Right atrium auricular region (tissue), 2 donors: Measurements from ENCODE around the gene VIPR1. TPM values are rescaled to one million over a fixed set of nuclear protein-coding genes. Genes with fewer than 3 reads are reported as not detected.

ENCODE experiments used
- DNase-seq: peaks from one replicate; pipeline ENCODE4 v3.0.0-alpha.2; 2019; ENCODE audit warnings: low spot score
- H3K27ac ChIP-seq, 2 donors: fragments of 200-600 bp; sonication (generic); 1 replicate in 1 of 2; 2 replicates in 1 of 2; pipeline ENCODE4 v1.5.1; 2016 to 2019
- H3K27me3 ChIP-seq, 2 donors: fragments of 200-600 bp; sonication (generic); one replicate each; pipeline versions ENCODE4 v1.5.1 to v1.6.0; 2017 to 2019
- H3K36me3 ChIP-seq: fragments of 200-600 bp; sonication (generic); one replicate; pipeline ENCODE4 v1.5.1; 2016
- H3K4me1 ChIP-seq, 2 donors: fragments of 200-600 bp; sonication (generic); one replicate each; pipeline versions ENCODE4 v1.5.1 to v1.6.0; 2017 to 2019
- H3K4me3 ChIP-seq, 2 donors: fragments of 200-600 bp; sonication (generic); 1 replicate in 1 of 2; 2 replicates in 1 of 2; pipeline ENCODE4 v1.5.1; 2017 to 2019; ENCODE audit warnings: mild to moderate bottlenecking in 1 of 2, moderate library complexity in 1 of 2
- H3K9me3 ChIP-seq, 2 donors: fragments of 200-600 bp; sonication (generic); one replicate each; pipeline ENCODE4 v1.5.1; 2019
- total RNA-seq, 2 donors: library from RNA; depleted of rRNA; stranded (reverse); fragments of >200 nt; gene quantifications; one replicate each; pipeline ENCODE4 v1.1.0, GENCODE V29; 2016
- TF ChIP-seq, protein P1 (sequence below), 2 donors: fragments of 200-600 bp; sonication (generic); IDR thresholded peaks; one replicate each; pipeline ENCODE4 v1.5.1; 2019; ENCODE audit warnings: antibody characterized with exemption in 2 of 2

The VIPR1 gene
- total RNA-seq, 2 donors from 2014 or later, result 6.2 to 21.0 TPM

- Histone ChIP-seq H3K27ac (no peak overlapping the region), H3K4me1 (peaks cover 0 to 16% of the 10 kb centered on the region in 2 donors), H3K4me3 (no peak overlapping the region), H3K9me3 (no peaks in the 10 kb centered on the region), H3K36me3 (no peaks in the 10 kb centered on the region), H3K27me3 (no peaks in the 10 kb centered on the region)
- no peak for DNase-seq
- TF ChIP-seq, protein P1, sequence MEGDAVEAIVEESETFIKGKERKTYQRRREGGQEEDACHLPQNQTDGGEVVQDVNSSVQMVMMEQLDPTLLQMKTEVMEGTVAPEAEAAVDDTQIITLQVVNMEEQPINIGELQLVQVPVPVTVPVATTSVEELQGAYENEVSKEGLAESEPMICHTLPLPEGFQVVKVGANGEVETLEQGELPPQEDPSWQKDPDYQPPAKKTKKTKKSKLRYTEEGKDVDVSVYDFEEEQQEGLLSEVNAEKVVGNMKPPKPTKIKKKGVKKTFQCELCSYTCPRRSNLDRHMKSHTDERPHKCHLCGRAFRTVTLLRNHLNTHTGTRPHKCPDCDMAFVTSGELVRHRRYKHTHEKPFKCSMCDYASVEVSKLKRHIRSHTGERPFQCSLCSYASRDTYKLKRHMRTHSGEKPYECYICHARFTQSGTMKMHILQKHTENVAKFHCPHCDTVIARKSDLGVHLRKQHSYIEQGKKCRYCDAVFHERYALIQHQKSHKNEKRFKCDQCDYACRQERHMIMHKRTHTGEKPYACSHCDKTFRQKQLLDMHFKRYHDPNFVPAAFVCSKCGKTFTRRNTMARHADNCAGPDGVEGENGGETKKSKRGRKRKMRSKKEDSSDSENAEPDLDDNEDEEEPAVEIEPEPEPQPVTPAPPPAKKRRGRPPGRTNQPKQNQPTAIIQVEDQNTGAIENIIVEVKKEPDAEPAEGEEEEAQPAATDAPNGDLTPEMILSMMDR (IDR thresholded peaks at IDR 0.05), result no peak
Measured at GRCh38 chr3:42520906-42521305, 18.5 kb downstream of the VIPR1 start.

GRCh38 chr3:42524751-42525150, 22.3 kb downstream of the VIPR1 start:
- Histone ChIP-seq H3K4me3 (no peak overlapping the region), H3K4me1 (peaks cover 0 to 12% of the 10 kb centered on the region in 2 donors), H3K27ac (no peak overlapping the region), H3K27me3 (no peaks in the 10 kb centered on the region), H3K36me3 (no peaks in the 10 kb centered on the region), H3K9me3 (no peaks in the 10 kb centered on the region)
- TF ChIP-seq, protein P1 (IDR thresholded peaks at IDR 0.05), result no peak
- DNase-seq, result no peak

DNA sequence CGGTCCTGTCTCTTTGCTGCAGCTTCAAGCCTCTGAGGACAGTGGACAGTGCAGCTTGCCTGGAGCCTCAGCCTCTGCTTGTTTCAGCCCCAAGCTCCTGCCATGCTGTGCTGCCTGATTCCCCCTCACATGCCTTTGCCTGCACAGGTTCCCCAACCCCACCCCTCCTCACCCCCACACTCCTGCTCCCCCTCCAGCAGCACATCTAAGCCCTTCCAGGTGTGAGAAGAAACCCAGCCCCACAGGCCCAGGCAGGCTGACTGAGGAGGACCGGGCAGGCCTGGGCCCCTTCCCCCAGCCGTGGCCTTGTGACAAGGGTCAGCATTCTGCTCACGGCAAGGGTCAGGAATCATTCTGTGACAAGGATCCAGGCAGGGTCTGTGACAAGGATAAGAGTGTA, 22.8 kb downstream of the VIPR1 start:
- Histone ChIP-seq H3K27ac (no peak overlapping the region), H3K36me3 (no peaks in the 10 kb centered on the region), H3K27me3 (no peaks in the 10 kb centered on the region), H3K9me3 (no peaks in the 10 kb centered on the region), H3K4me1 (peaks cover 0 to 12% of the 10 kb centered on the region in 2 donors), H3K4me3 (no peak overlapping the region)
- no peak for DNase-seq
- TF ChIP-seq, protein P1 (IDR thresholded peaks at IDR 0.05), result no peak

DNA sequence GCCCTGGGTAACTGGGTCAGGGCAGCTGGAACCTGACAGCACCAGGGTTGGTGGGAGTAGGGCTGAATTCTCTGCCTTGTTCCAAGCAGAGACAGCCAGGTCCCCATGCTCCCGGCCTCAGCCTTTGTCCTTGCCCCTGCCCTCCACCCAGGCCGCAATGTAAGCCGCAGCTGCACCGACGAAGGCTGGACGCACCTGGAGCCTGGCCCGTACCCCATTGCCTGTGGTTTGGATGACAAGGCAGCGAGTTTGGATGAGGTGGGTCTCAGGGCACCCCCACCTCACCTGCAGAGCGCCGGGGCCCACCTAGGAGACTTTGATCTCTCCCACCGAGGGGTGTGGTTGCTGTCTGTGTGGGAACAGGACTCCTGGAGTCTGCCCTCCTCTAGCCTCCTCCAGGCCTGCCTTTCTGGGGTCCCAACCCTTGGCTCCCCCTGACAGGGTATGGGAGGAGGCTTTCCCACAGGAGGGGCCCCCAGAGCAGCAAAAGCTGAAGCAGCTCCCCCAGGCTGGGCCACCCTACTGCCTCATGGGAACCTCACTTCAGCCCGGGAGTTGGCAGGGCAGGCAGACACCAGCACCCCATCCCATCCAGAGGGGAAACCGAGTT, 23.4 kb downstream of the VIPR1 start:
- H3K27me3 ChIP-seq, result no peaks in the 10 kb centered on the region
- no peak overlapping the region for H3K4me3 ChIP-seq
- H3K36me3 ChIP-seq, result no peaks in the 10 kb centered on the region
- no peak overlapping the region for H3K27ac ChIP-seq
- H3K4me1 ChIP-seq, result peaks cover 0 to 7% of the 10 kb centered on the region in 2 donors
- TF ChIP-seq, protein P1 (IDR thresholded peaks at IDR 0.05), result no peak
- H3K9me3 ChIP-seq, result no peaks in the 10 kb centered on the region
- DNase-seq, result no peak

DNA sequence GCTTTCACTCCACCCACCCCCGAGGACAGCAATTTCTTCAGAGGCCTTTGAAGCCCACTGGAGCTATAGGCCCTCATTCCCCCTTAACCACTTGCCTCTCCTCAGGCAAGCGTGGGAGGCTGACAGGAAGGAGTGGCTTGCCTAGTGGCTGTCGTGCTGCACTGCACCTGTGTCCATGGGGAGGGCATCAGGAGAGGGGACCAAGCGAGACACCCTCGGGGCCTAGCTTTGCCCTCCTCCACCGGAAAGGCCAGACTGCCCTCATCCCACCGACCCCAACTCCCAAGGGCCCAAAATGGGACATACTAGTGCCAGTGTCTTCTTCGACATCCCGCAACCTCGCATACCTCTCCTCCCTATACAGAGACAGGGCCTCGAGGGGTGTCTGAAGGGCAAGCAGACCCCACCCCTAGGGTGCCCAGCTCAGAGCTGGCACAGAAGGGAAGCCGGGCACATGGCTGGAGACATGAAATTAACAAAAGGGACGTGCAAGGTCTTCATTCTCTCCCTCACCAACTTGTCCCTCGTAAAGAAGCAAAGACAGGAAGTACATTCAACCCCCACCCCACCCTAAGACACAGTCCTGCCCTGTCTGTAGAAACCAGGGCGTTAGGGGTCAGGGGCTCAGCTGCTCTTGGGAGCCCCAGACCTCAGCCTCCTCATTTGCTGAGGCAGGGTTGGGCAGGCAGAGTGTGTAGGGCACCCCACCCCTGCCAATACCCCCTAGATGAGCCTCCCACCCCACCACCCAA, 24.3 kb downstream of the VIPR1 start:
- Histone ChIP-seq H3K9me3 (no peaks in the 10 kb centered on the region), H3K27me3 (no peaks in the 10 kb centered on the region), H3K36me3 (no peaks in the 10 kb centered on the region), H3K4me3 (no peak overlapping the region), H3K27ac (no peak overlapping the region), H3K4me1 (peaks cover 0 to 5% of the 10 kb centered on the region in 2 donors)
- TF ChIP-seq, protein P1 (IDR thresholded peaks at IDR 0.05), result no peak
- no peak for DNase-seq
